Cardiac ventricle fibroblast (primary cell): ENCODE measurements around the gene PDX1. TPM values are rescaled to one million over a fixed set of nuclear protein-coding genes. Genes with fewer than 3 reads are reported as not detected.

Experiments
- total RNA-seq: library from RNA; depleted of rRNA; stranded (reverse); fragments of >200 nt; gene quantifications from 2 replicates; pipeline ENCODE4 v1.2.3, GENCODE V29; 2015

Gene PDX1
- not detected in 2 replicates for total RNA-seq

DNA sequence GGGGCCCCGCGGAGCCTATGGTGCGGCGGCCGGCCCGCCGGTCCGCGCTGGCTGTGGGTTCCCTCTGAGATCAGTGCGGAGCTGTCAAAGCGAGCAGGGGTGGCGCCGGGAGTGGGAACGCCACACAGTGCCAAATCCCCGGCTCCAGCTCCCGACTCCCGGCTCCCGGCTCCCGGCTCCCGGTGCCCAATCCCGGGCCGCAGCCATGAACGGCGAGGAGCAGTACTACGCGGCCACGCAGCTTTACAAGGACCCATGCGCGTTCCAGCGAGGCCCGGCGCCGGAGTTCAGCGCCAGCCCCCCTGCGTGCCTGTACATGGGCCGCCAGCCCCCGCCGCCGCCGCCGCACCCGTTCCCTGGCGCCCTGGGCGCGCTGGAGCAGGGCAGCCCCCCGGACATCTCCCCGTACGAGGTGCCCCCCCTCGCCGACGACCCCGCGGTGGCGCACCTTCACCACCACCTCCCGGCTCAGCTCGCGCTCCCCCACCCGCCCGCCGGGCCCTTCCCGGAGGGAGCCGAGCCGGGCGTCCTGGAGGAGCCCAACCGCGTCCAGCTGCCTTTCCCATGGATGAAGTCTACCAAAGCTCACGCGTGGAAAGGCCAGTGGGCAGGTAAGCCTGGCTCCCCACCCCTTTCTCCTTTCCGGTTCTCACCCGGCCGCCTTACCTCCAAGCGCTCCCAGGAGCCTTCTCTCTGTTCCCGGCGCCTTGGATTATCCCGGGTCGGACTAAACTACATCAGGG is at the start of gene PDX1:
PDX1 (plus strand) TSS at position 67 of the 743 bp plus-strand sequence; CDS start at position 206, 139 bp downstream.

DNA sequence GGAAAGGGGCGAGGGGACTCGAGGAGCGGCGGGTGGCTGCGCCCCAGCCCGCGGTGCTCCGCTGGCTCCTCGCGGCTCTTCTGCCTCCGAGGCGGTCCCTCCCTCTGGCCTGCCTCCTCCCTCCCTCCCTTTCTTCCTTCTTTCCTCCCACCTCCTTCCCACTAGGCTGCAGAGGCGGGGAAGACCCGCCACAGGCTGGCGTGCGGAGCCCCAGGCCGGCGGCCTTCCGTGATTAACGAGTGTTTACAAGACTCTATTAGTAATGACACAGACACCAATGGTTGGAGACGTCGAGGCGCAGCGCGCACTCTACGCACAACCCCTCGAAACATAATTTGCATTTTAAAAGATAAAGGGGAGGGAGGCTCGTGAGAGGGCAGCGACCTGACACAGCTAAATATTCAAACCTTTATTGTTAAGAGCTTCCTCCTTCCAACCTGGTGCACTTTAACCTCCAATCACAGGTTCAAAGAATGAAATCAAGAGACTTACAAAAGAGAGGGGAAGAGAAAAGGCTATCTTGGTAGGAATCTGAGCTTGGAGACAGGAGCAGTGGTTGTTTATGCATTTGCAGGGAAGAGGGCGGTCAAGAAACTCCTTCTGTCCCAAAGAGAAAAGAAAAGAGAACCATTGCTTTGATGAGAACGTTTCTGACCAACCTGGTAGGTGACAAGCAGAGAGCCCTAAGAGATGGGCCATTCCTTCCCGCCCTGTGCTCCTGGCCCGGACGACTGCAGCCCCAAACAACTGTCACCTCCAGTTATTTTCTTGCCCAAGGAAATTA is 49.5 kb downstream of the PDX1 start, which contains the start of gene CDX2:
CDX2 (minus strand) TSS at position 234 of the 784 bp plus-strand sequence. CDS start 309 bp downstream, outside the sequence.

Other genes with a start within 250 kb of the PDX1 start
- gene GSX1, start 127.5 kb upstream of the PDX1 start, total RNA-seq: not detected in 2 replicates
- gene CDX2, start 49.3 kb downstream of the PDX1 start, total RNA-seq: not detected in 2 replicates
- gene URAD, start 68.7 kb downstream of the PDX1 start, total RNA-seq: not detected in 2 replicates
- gene FLT3, start 180.6 kb downstream of the PDX1 start, total RNA-seq: not detected in 2 replicates
- gene PAN3, start 218.5 kb downstream of the PDX1 start, total RNA-seq: 15.6 and 20.0 TPM in 2 replicates